ENCODE data around the gene CECR2. TPM values are rescaled to one million over a fixed set of nuclear protein-coding genes. Genes with fewer than 3 reads are reported as not detected.
A peak's percentile ranks its signal among the peaks of the same experiment; 100 is the strongest.

The CECR2 gene
- total RNA-seq, 1 experiment from 2014 or later = 154 TPM

GRCh38 chr22:17436382-17436980 lies 67.2 kb downstream of the CECR2 start:
- H3K14ac ChIP-seq (ENCODE audit: insufficient read depth, low read length) = no peak overlapping the region
- H2BK15ac ChIP-seq (ENCODE audit: low read depth, low read length) = no peak overlapping the region
- H4K5ac ChIP-seq (ENCODE audit: insufficient read length, low read depth, low read length) = no peak overlapping the region
- no peak overlapping the region for H2BK20ac ChIP-seq (ENCODE audit: low read depth, low read length, poor library complexity, severe bottlenecking)
- H3K27me3 Mint-ChIP-seq (ENCODE audit: low read depth) = no peaks in the 10 kb centered on the region
- H3K18ac ChIP-seq (ENCODE audit: insufficient read length, low read depth, low read length) = no peak overlapping the region
- H3K23ac ChIP-seq (ENCODE audit: insufficient read length, low read depth, low read length) = no peak overlapping the region
- H3K9ac ChIP-seq (ENCODE audit: extremely low read depth, insufficient read length, low read length) = no peak overlapping the region
- H4K91ac ChIP-seq (ENCODE audit: insufficient read length, low read depth, low read length) = no peak overlapping the region
- H3K4me1 Mint-ChIP-seq = peaks cover 66 to 86% of the 10 kb centered on the region in 2 experiments
- H3K79me2 ChIP-seq (ENCODE audit: insufficient read depth, low read length) = peaks cover 54% of the 10 kb centered on the region
- H3K4me1 ChIP-seq (ENCODE audit: insufficient read depth, low read length) = peaks cover 7% of the 10 kb centered on the region
- no peak overlapping the region for H2AFZ ChIP-seq (ENCODE audit: low read length)
- no peaks in the 10 kb centered on the region for H3K9me3 ChIP-seq (ENCODE audit: control insufficient read depth, low read depth, low read length)
- no peak overlapping the region for H3T11ph ChIP-seq (ENCODE audit: low read length)
- no CpG with 5 or more reads among the region's 5 CpGs for WGBS (ENCODE audit: extremely low coverage, insufficient read length, low lambda C conversion rate)
- H3K79me1 ChIP-seq (ENCODE audit: insufficient read depth, low read depth, low read length, poor library complexity, severe bottlenecking) = peaks cover 10% of the 10 kb centered on the region
- no peak for TF ChIP-seq CTCF (conservative IDR thresholded peaks at IDR 0.05)
- H3K56ac ChIP-seq (ENCODE audit: insufficient read length, low read depth, low read length) = no peak overlapping the region
- H2BK12ac ChIP-seq (ENCODE audit: insufficient read length, low read depth, low read length) = no peak overlapping the region
- H3K4me2 ChIP-seq (ENCODE audit: insufficient read depth, insufficient read length, low read length) = peak overlapping the region; percentile 36
- peak overlapping the region; percentile 50 to 81 (median 76); a peak in 5 of 7 replicates for H3K27ac Mint-ChIP-seq
- H2BK120ac ChIP-seq (ENCODE audit: low read depth, low read length, poor library complexity, severe bottlenecking) = no peak overlapping the region
- H4K20me1 ChIP-seq (ENCODE audit: control insufficient read depth, insufficient read depth, insufficient read length) = no peaks in the 10 kb centered on the region
- H2BK5ac ChIP-seq (ENCODE audit: insufficient read length, low read length) = no peak overlapping the region
- H3K4me3 Mint-ChIP-seq = peak overlapping the region; percentile 29 to 71; a peak in 4 of 5 replicates
- no peaks in the 10 kb centered on the region for H3K9me3 Mint-ChIP-seq
- no peaks in the 10 kb centered on the region for H3K36me3 Mint-ChIP-seq (ENCODE audit: insufficient read depth in 1 of 3, low read depth in 3 of 3)
- H3K27me3 ChIP-seq (ENCODE audit: insufficient read depth, low read length) = no peaks in the 10 kb centered on the region
- H2AK5ac ChIP-seq (ENCODE audit: insufficient read length, low read length) = no peak overlapping the region
- no peak overlapping the region for H4K8ac ChIP-seq (replicated peaks; ENCODE audit: insufficient read length, low read depth, low read length)
- no peaks in the 10 kb centered on the region for H3K23me2 ChIP-seq (ENCODE audit: insufficient read length, low read depth, low read length, poor library complexity, severe bottlenecking)
- DNase-seq = no peak
- H3K4ac ChIP-seq (ENCODE audit: low read depth, low read length) = no peak overlapping the region
- no peak overlapping the region for H3K27ac ChIP-seq (ENCODE audit: insufficient read length, low read depth, low read length)
